Natural killer cell (primary cell): ENCODE measurements around the gene CSNK2A2. TPM values are rescaled to one million over a fixed set of nuclear protein-coding genes. Genes with fewer than 3 reads are reported as not detected.

Experiments
- ATAC-seq, 3 donors: fragments of 150-1000 bp in 2 of 3; fragments of 200-7000 bp in 1 of 3; cut with Tn5 transposase; 1 replicate in 1 of 3; 2 replicates in 2 of 3; pipeline ENCODE4 v1.10.0; 2021; ENCODE audit warnings: mild to moderate bottlenecking in 2 of 3, moderate library complexity in 2 of 3
- DNase-seq, 2 donors: peaks; one replicate each; pipeline versions ENCODE4 v3.0.0 to v3.0.0-alpha.2; 2013 to 2021; ENCODE audit warnings: mixed read lengths in 1 of 2
- H3K27ac ChIP-seq: one replicate; pipeline ENCODE4 v1.5.1; 2013; ENCODE audit warnings: mild to moderate bottlenecking, low read length
- H3K27me3 ChIP-seq: one replicate; pipeline ENCODE4 v1.6.1; 2013; ENCODE audit warnings: low read length; ENCODE audit not compliant: control insufficient read depth, insufficient read depth
- H3K36me3 ChIP-seq: one replicate; pipeline ENCODE4 v1.6.1; 2013; ENCODE audit warnings: low read length; ENCODE audit not compliant: control insufficient read depth, insufficient read depth
- H3K4me1 ChIP-seq: one replicate; pipeline ENCODE4 v1.6.1; 2013; ENCODE audit warnings: low read length; ENCODE audit not compliant: control insufficient read depth, insufficient read depth
- H3K4me3 ChIP-seq: one replicate; pipeline ENCODE4 v1.5.1; 2013; ENCODE audit warnings: low read length
- H3K9me3 ChIP-seq: one replicate; pipeline ENCODE4 v1.6.1; 2013; ENCODE audit warnings: low read length; ENCODE audit not compliant: control insufficient read depth, insufficient read depth
- H3K27ac Mint-ChIP-seq, 2 donors: one replicate each; pipeline ENCODE4 v1.8.0; 2022; ENCODE audit warnings: mild to moderate bottlenecking in 2 of 2, mixed read lengths in 2 of 2, moderate library complexity in 1 of 2
- H3K27me3 Mint-ChIP-seq, 2 donors: one replicate each; pipeline ENCODE4 v1.8.0; 2022; ENCODE audit warnings: low read depth in 2 of 2, mixed read lengths in 2 of 2
- H3K36me3 Mint-ChIP-seq: one replicate; pipeline ENCODE4 v1.8.0; 2022; ENCODE audit warnings: mixed read lengths
- H3K4me1 Mint-ChIP-seq, 2 donors: one replicate each; pipeline ENCODE4 v1.8.0; 2022; ENCODE audit warnings: mixed read lengths in 2 of 2
- H3K4me3 Mint-ChIP-seq: one replicate; pipeline ENCODE4 v1.8.0; 2022; ENCODE audit warnings: mild to moderate bottlenecking, moderate library complexity, mixed read lengths
- H3K9me3 Mint-ChIP-seq, 2 donors: one replicate each; pipeline ENCODE4 v1.8.0; 2022; ENCODE audit warnings: mixed read lengths in 2 of 2
- WGBS: methylation state at CpG from one replicate; pipeline ENCODE4 v1.1.7; 2013; ENCODE audit warnings: missing lambda C conversion rate; ENCODE audit not compliant: insufficient coverage; 5-methylcytosine and 5-hydroxymethylcytosine counted together
- intact Hi-C: fragments of 100-400 bp; cut with micrococcal nuclease; formaldehyde crosslinking; loops from one replicate; pipeline ENCODE4 v1.14.2; 2022
- total RNA-seq, 4 donors: library from RNA; stranded (reverse); fragments of 120-200 nt in 1 of 4; gene quantifications; one replicate each; pipeline versions ENCODE4 v1.2.3 to v1.2.4, GENCODE V29; 2013 to 2022
- TF ChIP-seq, protein P1 (sequence below): fragments of 200-600 bp; IDR thresholded peaks from one replicate; pipeline ENCODE4 v1.8.0; 2022; ENCODE audit warnings: antibody characterized with exemption

Gene CSNK2A2
- total RNA-seq, 3 donors from 2014 or later (not counting 1 experiment from before 2014, with no cell fraction given) = 53.2 to 61.1 (median 59.9) TPM

DNA sequence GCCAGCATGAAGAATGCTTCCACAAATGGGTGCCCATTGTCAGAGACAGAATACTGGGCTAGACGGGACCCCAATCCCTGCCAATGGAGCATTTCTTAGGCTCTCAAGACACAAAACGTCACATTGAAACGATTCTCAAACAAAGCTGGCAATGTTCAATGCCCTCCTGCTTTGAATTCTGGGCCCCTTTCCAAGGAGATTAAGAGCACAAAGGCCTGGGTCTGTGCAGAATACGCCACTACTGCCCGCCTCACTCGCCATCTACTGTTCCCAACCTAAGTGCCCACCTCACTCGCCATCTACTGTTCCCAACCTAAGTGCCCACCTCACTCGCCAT lies 78.4 kb downstream of the CSNK2A2 start:
- Histone ChIP-seq H3K27me3 (no peaks in the 10 kb centered on the region), H3K4me3 (no peak overlapping the region), H3K9me3 (no peaks in the 10 kb centered on the region), H3K27ac (no peak overlapping the region), H3K36me3 (peaks cover 25% of the 10 kb centered on the region), H3K4me1 (peaks cover 8% of the 10 kb centered on the region)
- no peak for DNase-seq
- peaks cover 9% of the 10 kb centered on the region for H3K36me3 Mint-ChIP-seq
- H3K9me3 Mint-ChIP-seq = no peaks in the 10 kb centered on the region
- TF ChIP-seq, protein P1, sequence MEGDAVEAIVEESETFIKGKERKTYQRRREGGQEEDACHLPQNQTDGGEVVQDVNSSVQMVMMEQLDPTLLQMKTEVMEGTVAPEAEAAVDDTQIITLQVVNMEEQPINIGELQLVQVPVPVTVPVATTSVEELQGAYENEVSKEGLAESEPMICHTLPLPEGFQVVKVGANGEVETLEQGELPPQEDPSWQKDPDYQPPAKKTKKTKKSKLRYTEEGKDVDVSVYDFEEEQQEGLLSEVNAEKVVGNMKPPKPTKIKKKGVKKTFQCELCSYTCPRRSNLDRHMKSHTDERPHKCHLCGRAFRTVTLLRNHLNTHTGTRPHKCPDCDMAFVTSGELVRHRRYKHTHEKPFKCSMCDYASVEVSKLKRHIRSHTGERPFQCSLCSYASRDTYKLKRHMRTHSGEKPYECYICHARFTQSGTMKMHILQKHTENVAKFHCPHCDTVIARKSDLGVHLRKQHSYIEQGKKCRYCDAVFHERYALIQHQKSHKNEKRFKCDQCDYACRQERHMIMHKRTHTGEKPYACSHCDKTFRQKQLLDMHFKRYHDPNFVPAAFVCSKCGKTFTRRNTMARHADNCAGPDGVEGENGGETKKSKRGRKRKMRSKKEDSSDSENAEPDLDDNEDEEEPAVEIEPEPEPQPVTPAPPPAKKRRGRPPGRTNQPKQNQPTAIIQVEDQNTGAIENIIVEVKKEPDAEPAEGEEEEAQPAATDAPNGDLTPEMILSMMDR = no peak
- no peak for ATAC-seq
- H3K27ac Mint-ChIP-seq = no peak overlapping the region
- 90% methylated on average over 6 of the region's 8 CpGs for WGBS
- H3K27me3 Mint-ChIP-seq = no peaks in the 10 kb centered on the region
- H3K4me1 Mint-ChIP-seq = peaks cover 34 to 38% of the 10 kb centered on the region in 2 donors
- intact Hi-C loops = no loop called here
- H3K4me3 Mint-ChIP-seq = no peak overlapping the region

DNA sequence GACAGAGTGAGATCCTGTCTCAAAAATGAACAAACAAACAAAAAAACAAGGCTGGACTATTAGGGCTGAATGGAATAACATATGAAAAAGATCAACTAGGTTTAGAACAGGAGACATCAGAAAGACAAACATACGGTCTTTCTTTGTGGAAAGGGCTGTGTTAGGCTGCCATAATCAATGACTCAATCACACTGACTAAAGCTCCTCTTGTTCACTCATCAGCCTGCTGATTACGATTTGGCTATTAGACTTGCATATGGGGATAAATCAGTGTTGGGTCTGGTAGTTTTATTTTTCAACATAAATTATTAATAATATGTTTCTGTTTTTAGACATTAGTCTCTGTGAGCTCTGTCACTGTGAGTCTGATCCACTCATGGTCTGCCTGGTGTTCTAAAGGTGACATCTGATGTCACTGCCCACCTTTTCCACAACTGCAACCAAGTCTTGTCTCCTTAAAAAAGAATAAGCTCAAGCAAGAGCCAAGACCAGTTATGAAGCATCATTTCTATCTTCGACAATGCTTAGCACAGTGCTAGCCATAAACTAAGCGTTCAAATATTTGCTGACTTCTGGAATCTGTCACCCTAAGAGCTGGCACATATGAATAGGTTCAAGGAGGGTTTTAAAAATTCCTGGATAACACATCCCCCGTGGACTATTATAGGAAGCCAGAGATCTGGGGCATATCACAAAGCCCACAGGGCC lies 79.0 kb downstream of the CSNK2A2 start:
- no peak overlapping the region for H3K27ac ChIP-seq
- Mint-ChIP-seq H3K27me3 (no peaks in the 10 kb centered on the region), H3K4me3 (no peak overlapping the region), H3K4me1 (peaks cover 29 to 33% of the 10 kb centered on the region in 2 donors), H3K9me3 (no peaks in the 10 kb centered on the region), H3K27ac (no peak overlapping the region), H3K36me3 (peaks cover 9% of the 10 kb centered on the region)
- no peaks in the 10 kb centered on the region for H3K9me3 ChIP-seq
- H3K27me3 ChIP-seq = no peaks in the 10 kb centered on the region
- DNase-seq = no peak
- ATAC-seq = no peak
- H3K36me3 ChIP-seq = peaks cover 30% of the 10 kb centered on the region
- intact Hi-C loops = no loop called here
- 94% methylated on average over 4 of the region's 5 CpGs for WGBS
- H3K4me1 ChIP-seq = peaks cover 7% of the 10 kb centered on the region
- no peak overlapping the region for H3K4me3 ChIP-seq
- TF ChIP-seq, protein P1 = no peak

DNA sequence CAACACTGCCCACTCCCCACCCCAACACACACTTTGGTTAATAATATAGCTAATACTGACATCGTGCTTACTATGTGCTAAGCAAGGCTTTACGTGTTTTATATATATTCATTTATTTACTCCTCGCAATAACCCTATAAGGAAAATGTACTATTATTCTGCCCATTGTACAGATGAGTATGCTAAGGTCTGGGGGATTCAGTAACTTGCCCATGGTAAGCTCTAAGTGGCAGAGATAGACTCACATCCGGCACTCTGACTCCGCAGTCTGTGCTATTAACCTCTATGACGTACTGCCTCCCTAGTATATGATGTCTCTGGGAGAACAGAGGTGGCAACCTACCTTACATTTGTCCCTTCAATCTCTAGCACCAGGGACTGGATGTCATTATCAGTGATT lies 81.4 kb downstream of the CSNK2A2 start:
- intact Hi-C loops = no loop called here
- H3K4me3 Mint-ChIP-seq = no peak overlapping the region
- H3K9me3 ChIP-seq = no peaks in the 10 kb centered on the region
- peak overlapping the region in 1 of 2 donors; percentile 24 for H3K27ac Mint-ChIP-seq
- H3K4me3 ChIP-seq = no peak overlapping the region
- 98% methylated on average over 4 of the region's 6 CpGs for WGBS
- H3K36me3 Mint-ChIP-seq = peaks cover 16% of the 10 kb centered on the region
- H3K9me3 Mint-ChIP-seq = no peaks in the 10 kb centered on the region
- H3K4me1 ChIP-seq = no peaks in the 10 kb centered on the region
- H3K4me1 Mint-ChIP-seq = peaks cover 20 to 24% of the 10 kb centered on the region in 2 donors
- TF ChIP-seq, protein P1 = no peak
- ATAC-seq (no peak), DNase-seq (no peak)
- H3K27me3 Mint-ChIP-seq = no peaks in the 10 kb centered on the region
- H3K27ac ChIP-seq = no peak overlapping the region
- H3K36me3 ChIP-seq = peaks cover 38% of the 10 kb centered on the region
- no peaks in the 10 kb centered on the region for H3K27me3 ChIP-seq

DNA sequence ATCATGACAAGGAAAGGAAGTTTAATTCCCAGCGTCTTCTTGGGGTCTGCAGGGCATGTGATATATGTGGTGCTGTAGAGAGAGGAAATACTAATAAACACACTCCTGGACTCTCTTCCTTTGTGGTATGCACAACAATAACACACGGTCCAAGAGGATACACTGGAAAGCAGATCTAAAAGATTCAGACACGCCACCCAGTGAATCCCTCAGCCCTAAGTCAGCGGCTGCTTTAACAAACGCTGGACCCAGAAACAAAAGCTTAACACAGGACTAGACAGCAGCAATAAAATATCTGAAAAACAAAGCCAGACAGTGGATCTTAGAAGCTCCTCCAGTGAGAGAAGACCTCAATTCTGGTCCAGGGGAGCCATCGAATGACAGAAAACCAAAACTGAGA lies 81.8 kb downstream of the CSNK2A2 start:
- Mint-ChIP-seq H3K27me3 (no peaks in the 10 kb centered on the region), H3K4me1 (peaks cover 19% of the 10 kb centered on the region in 2 donors), H3K9me3 (no peaks in the 10 kb centered on the region), H3K27ac (peak overlapping the region in 1 of 2 donors; percentile 24), H3K4me3 (no peak overlapping the region), H3K36me3 (peaks cover 16% of the 10 kb centered on the region)
- ATAC-seq (no peak), DNase-seq (no peak)
- Histone ChIP-seq H3K4me3 (no peak overlapping the region), H3K4me1 (no peaks in the 10 kb centered on the region), H3K27me3 (no peaks in the 10 kb centered on the region), H3K36me3 (peaks cover 38% of the 10 kb centered on the region), H3K27ac (no peak overlapping the region), H3K9me3 (no peaks in the 10 kb centered on the region)
- TF ChIP-seq, protein P1 = no peak
- 94% methylated on average over 5 of the region's 6 CpGs for WGBS
- intact Hi-C loops = no loop called here
